Large intestine (tissue), 12 donors: ENCODE data around the gene OR10A2. TPM values are rescaled to one million over a fixed set of nuclear protein-coding genes. Genes with fewer than 3 reads are reported as not detected.

ENCODE experiments used
- DNase-seq, 2 donors: peaks; one replicate each; pipeline versions ENCODE4 v3.0.0 to v3.0.0-alpha.2; 2013
- H3K27ac ChIP-seq: one replicate; pipeline ENCODE4 v1.5.1; 2013; ENCODE audit warnings: low read length
- H3K27me3 ChIP-seq: 2 replicates; pipeline ENCODE4 v1.6.1; 2013; ENCODE audit warnings: low read length; ENCODE audit not compliant: control insufficient read depth, insufficient read depth
- H3K36me3 ChIP-seq: 2 replicates; pipeline ENCODE4 v1.6.1; 2013; ENCODE audit warnings: low read length; ENCODE audit not compliant: control insufficient read depth, insufficient read depth
- H3K4me1 ChIP-seq: one replicate; pipeline ENCODE4 v1.6.1; 2013; ENCODE audit warnings: low read length; ENCODE audit not compliant: control insufficient read depth, insufficient read depth
- H3K4me3 ChIP-seq: one replicate; pipeline ENCODE4 v1.5.1; 2013; ENCODE audit warnings: low read length
- H3K9me3 ChIP-seq: one replicate; pipeline ENCODE4 v1.6.1; 2013; ENCODE audit warnings: mild to moderate bottlenecking, low read depth, low read length, moderate library complexity; ENCODE audit not compliant: control insufficient read depth
- WGBS: methylation state at CpG from one replicate; pipeline ENCODE4 v1.1.5; 2013; ENCODE audit warnings: low lambda C conversion rate; ENCODE audit not compliant: insufficient coverage; 5-methylcytosine and 5-hydroxymethylcytosine counted together
- long read RNA-seq, 11 donors: transcript quantifications; one replicate each; lab custom pipeline, GENCODE V29; 2026
- polyA plus RNA-seq: library from polyadenylated mRNA; unstranded; fragments of 120-200 nt; gene quantifications from one replicate; pipeline ENCODE4 v1.2.1, GENCODE V29; 2013

Gene OR10A2
- polyA plus RNA-seq: 0.04 TPM
- long read RNA-seq, donor 1: 0 reads
- long read RNA-seq, donor 2: 0 reads
- long read RNA-seq, donor 3: 0 reads
- long read RNA-seq, donor 4: 0 reads
- long read RNA-seq, donor 5: 0 reads
- long read RNA-seq, donor 6: 0 reads
- long read RNA-seq, donor 7, partial matches to known transcripts: 0 of 1 reads
- long read RNA-seq, donor 7, other reads (novel, unspliced or antisense): 0 of 1 reads
- long read RNA-seq, donor 8: 0 reads
- long read RNA-seq, donor 9: 0 reads
- long read RNA-seq, donor 10: 0 reads
- long read RNA-seq, donor 11: 0 reads

GRCh38 chr11:6862961-6863360, at the start of gene OR10A2:
TSS of gene OR10A2 (plus strand) at chr11:6863057. CDS start at chr11:6869755, 6,698 bp downstream.
- Histone ChIP-seq H3K4me3 (no peak within 1 kb of the TSS), H3K36me3 (no peaks in the 10 kb centered on the region), H3K27me3 (no peaks in the 10 kb centered on the region), H3K27ac (no peak within 1 kb of the TSS), H3K9me3 (no peaks in the 10 kb centered on the region), H3K4me1 (no peaks in the 10 kb centered on the region)
- no CpG with 5 or more reads among the region's 1 CpG for WGBS
- DNase-seq: no peak

GRCh38 chr11:6813656-6814055, 49.2 kb upstream of the OR10A2 start:
- no peak overlapping the region for H3K27ac ChIP-seq
- WGBS: 50% methylated on average over 1 of the region's 2 CpGs
- DNase-seq: no peak
- no peaks in the 10 kb centered on the region for H3K36me3 ChIP-seq
- peaks cover 4% of the 10 kb centered on the region for H3K9me3 ChIP-seq
- no peaks in the 10 kb centered on the region for H3K27me3 ChIP-seq
- H3K4me3 ChIP-seq: no peak overlapping the region
- no peaks in the 10 kb centered on the region for H3K4me1 ChIP-seq

- no peaks in the 10 kb centered on the region for H3K27me3 ChIP-seq
- no peak for DNase-seq
- H3K4me1 ChIP-seq: no peaks in the 10 kb centered on the region
- no peaks in the 10 kb centered on the region for H3K36me3 ChIP-seq
- no peak overlapping the region for H3K4me3 ChIP-seq
- no peak overlapping the region for H3K27ac ChIP-seq
- H3K9me3 ChIP-seq: peaks cover 4% of the 10 kb centered on the region
- no CpG with 5 or more reads among the region's 1 CpG for WGBS
Measured at GRCh38 chr11:6817694-6818093, 45.2 kb upstream of the OR10A2 start.

GRCh38 chr11:6818967-6819366, 43.9 kb upstream of the OR10A2 start:
- Histone ChIP-seq H3K27ac (no peak overlapping the region), H3K27me3 (no peaks in the 10 kb centered on the region), H3K4me1 (no peaks in the 10 kb centered on the region), H3K36me3 (no peaks in the 10 kb centered on the region), H3K4me3 (no peak overlapping the region), H3K9me3 (peaks cover 4% of the 10 kb centered on the region)
- no peak for DNase-seq
- WGBS: no CpG with 5 or more reads among the region's 5 CpGs

GRCh38 chr11:6824136-6824823, 38.6 kb upstream of the OR10A2 start:
- H3K27me3 ChIP-seq: no peaks in the 10 kb centered on the region
- no peak overlapping the region for H3K27ac ChIP-seq
- no peaks in the 10 kb centered on the region for H3K36me3 ChIP-seq
- no peaks in the 10 kb centered on the region for H3K9me3 ChIP-seq
- no CpG with 5 or more reads among the region's 5 CpGs for WGBS
- DNase-seq: no peak
- H3K4me1 ChIP-seq: no peaks in the 10 kb centered on the region
- no peak overlapping the region for H3K4me3 ChIP-seq

GRCh38 chr11:6825231-6825744, 37.6 kb upstream of the OR10A2 start:
- H3K27ac ChIP-seq: no peak overlapping the region
- no peaks in the 10 kb centered on the region for H3K9me3 ChIP-seq
- H3K27me3 ChIP-seq: no peaks in the 10 kb centered on the region
- 89% methylated on average over 3 of the region's 7 CpGs for WGBS
- no peaks in the 10 kb centered on the region for H3K4me1 ChIP-seq
- no peak overlapping the region for H3K4me3 ChIP-seq
- DNase-seq: no peak
- no peaks in the 10 kb centered on the region for H3K36me3 ChIP-seq

- H3K4me1 ChIP-seq: no peaks in the 10 kb centered on the region
- no peak for DNase-seq
- H3K36me3 ChIP-seq: no peaks in the 10 kb centered on the region
- H3K27ac ChIP-seq: no peak overlapping the region
- 67% methylated on average over 1 of the region's 1 CpG for WGBS
- H3K4me3 ChIP-seq: no peak overlapping the region
- H3K9me3 ChIP-seq: no peaks in the 10 kb centered on the region
- H3K27me3 ChIP-seq: no peaks in the 10 kb centered on the region
Measured at GRCh38 chr11:6828103-6828502, 34.8 kb upstream of the OR10A2 start.

GRCh38 chr11:6833356-6833755, 29.5 kb upstream of the OR10A2 start:
- Histone ChIP-seq H3K9me3 (no peaks in the 10 kb centered on the region), H3K27me3 (no peaks in the 10 kb centered on the region), H3K4me1 (no peaks in the 10 kb centered on the region), H3K27ac (no peak overlapping the region), H3K36me3 (no peaks in the 10 kb centered on the region), H3K4me3 (no peak overlapping the region)
- DNase-seq: no peak
- no CpG with 5 or more reads among the region's 6 CpGs for whole genome bisulfite sequencing

- Histone ChIP-seq H3K27me3 (no peaks in the 10 kb centered on the region), H3K4me3 (no peak overlapping the region), H3K36me3 (no peaks in the 10 kb centered on the region), H3K27ac (no peak overlapping the region), H3K9me3 (no peaks in the 10 kb centered on the region), H3K4me1 (no peaks in the 10 kb centered on the region)
- DNase-seq: no peak
- WGBS: no CpG with 5 or more reads among the region's 1 CpG
Measured at GRCh38 chr11:6834021-6834420, 28.8 kb upstream of the OR10A2 start.

- Histone ChIP-seq H3K27me3 (no peaks in the 10 kb centered on the region), H3K36me3 (no peaks in the 10 kb centered on the region), H3K9me3 (peaks cover 4% of the 10 kb centered on the region), H3K4me3 (no peak overlapping the region), H3K27ac (no peak overlapping the region), H3K4me1 (no peaks in the 10 kb centered on the region)
- no peak for DNase-seq
Measured at GRCh38 chr11:6841694-6842093, 21.2 kb upstream of the OR10A2 start.

- 60% methylated on average over 2 of the region's 2 CpGs for WGBS
- H3K4me3 ChIP-seq: no peak overlapping the region
Measured at GRCh38 chr11:6843670-6844069, 19.2 kb upstream of the OR10A2 start.

More at GRCh38 chr11:6843670-6844069, 19.2 kb upstream of the OR10A2 start:
- H3K36me3 ChIP-seq: no peaks in the 10 kb centered on the region
- no peak overlapping the region for H3K27ac ChIP-seq
- no peaks in the 10 kb centered on the region for H3K27me3 ChIP-seq
- no peak for DNase-seq
- H3K9me3 ChIP-seq: peaks cover 4% of the 10 kb centered on the region
- no peaks in the 10 kb centered on the region for H3K4me1 ChIP-seq
